ENCODE data around the gene RRAS2. TPM values are rescaled to one million over a fixed set of nuclear protein-coding genes. Genes with fewer than 3 reads are reported as not detected.
"Not testable (repeated sequence)": the region's sequence is repeated elsewhere in the genome, so short reads cannot be mapped to it uniquely, and the experiment has no call there.

The RRAS2 gene
- polyA plus RNA-seq, 4 donors, result 45.9 to 59.1 (median 55.0) TPM

DNA sequence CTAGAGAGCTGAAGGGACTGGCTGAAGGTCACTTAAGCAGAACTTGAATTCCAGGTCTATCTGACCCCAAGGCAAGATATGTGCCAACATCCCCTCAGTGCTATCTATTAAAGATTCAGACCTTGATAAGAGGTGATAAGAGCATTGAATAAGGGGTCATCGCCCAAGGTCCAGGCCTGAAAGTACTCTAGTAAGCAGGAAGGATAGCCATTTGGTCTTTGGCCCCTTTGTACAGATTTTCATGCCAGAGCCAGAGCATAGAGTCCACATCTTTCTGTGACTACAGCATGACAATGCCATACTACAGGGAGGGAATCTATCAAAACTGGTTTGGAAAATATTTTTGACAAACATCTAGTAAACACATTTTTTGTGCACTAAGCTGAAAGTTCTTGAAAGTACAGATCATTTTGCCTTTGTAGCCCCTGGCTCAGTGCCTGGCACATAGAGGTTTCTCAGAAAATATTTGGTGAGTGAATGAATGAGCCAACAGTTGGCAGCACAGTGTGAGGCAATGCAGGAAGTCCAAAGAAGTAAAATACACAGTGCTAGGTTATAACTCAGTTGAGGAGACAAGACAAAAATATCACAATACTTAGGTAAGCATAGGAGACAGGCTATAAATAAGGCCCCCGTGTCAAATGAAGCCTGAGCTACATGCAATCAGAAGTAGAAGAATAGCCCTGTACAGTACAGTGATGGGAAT, 15.1 kb upstream of the RRAS2 start:
- DNase-seq (ENCODE audit: low read depth in 4 of 4, low spot score in 2 of 4), result no peak

DNA sequence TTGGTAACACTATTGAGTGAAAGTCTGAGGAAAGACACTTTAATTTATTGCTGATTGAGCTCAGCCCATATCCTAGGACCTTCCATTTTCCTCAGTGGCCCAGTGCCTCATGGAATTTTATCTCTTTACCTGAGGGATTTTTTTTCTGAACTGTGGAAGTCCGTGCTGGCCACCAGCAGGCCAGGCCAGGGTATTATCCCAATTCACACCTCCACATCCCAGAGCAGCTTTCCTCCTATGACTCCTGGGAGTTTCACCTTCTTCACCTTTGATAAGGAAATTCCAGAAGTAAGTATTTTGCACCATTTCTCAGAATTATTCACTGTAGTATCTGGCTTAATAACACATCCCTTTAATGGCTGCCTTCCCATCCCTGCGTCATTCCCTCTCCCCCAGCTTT, 13.0 kb upstream of the RRAS2 start:
- no peak for DNase-seq (ENCODE audit: low read depth in 4 of 4, low spot score in 2 of 4)

DNA sequence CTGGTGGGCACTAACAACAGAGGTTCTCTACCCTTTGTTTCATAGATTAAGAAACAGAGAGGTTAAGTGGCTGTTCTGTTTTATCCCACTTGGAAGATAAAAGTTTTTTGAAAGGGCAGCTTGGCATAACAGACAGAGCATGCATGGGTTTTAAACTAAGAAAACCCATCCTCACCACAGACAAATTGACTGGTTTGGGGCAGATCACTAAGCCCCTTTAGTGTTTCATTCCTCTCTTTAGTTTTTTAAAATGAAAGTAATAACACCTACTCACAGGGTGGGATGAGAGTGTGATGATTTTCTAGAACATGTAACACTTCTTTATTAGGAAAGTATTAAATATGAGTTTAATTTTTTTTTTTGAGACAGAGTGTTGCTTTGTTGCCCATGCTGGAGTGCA, 12.3 kb upstream of the RRAS2 start:
- DNase-seq (ENCODE audit: low read depth in 4 of 4, low spot score in 2 of 4), result no peak

DNA sequence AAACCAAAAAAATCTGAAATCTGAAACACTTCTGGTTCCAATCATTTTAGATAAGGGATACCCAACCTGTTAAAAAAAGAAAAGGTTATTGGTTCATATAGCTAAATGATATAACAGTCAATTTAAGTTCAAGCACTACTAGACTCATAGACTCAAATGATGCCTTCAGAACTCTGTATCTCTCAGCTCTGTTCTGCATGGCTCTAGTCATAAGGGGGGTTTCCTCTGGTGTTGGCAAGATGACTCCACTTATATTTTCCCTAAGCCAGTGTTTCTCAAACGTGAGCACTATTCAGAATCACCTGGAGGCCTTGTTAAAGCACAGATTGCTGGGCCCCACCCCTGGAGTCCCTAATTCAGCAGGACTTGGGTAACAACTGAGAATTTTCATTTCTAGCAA, 11.5 kb upstream of the RRAS2 start:
- DNase-seq (ENCODE audit: low read depth in 4 of 4, low spot score in 2 of 4), result no peak

GRCh38 chr11:14369598-14369997, 10.6 kb upstream of the RRAS2 start:
- DNase-seq (ENCODE audit: low read depth in 4 of 4, low spot score in 2 of 4), result no peak

GRCh38 chr11:14366936-14367335, 8.0 kb upstream of the RRAS2 start:
- DNase-seq (ENCODE audit: low read depth in 4 of 4, low spot score in 2 of 4), result no peak

DNA sequence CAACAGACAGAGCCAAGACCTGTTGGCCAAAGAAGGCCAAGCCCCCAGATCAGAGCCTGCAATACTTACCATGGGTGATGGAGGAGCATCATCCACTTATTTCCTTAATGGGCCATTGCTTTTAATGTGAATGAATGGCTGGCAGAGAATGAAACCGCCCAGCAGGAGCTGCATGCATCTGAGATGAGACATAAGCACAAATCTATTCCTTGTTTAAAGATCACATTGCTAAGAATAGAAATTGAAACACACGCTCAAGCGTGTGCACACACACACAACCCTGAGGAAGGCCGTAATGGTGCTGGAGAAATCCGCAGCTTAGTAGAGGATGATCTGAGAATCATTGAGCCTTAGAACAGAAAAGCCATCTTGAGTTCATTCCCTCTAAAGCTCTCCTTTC, 5.3 kb upstream of the RRAS2 start:
- no peak for DNase-seq (ENCODE audit: low read depth in 4 of 4, low spot score in 2 of 4)

DNA sequence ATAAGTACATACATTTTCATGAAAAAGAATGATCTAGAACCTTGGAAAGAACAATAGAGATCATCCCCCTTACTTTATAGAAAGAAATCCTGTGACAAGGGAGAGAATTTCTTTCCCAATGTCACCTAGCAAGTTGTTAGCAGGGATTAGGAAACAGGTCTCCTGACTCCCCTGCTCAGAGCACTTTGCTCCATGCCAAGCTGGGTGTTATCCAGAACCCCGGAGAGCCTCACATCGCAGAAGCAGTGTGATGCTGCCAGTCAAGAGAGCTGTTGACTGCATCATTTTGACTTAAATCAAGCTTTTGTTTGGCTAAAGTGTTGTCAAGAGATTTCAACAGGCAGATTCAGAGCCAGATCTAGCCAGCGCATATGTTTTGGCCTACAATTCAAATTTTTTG, 3.6 kb upstream of the RRAS2 start:
- DNase-seq (ENCODE audit: low read depth in 4 of 4, low spot score in 2 of 4), result no peak

GRCh38 chr11:14361951-14362350, 3.0 kb upstream of the RRAS2 start:
- DNase-seq (ENCODE audit: low read depth in 4 of 4, low spot score in 2 of 4), result no peak

DNA sequence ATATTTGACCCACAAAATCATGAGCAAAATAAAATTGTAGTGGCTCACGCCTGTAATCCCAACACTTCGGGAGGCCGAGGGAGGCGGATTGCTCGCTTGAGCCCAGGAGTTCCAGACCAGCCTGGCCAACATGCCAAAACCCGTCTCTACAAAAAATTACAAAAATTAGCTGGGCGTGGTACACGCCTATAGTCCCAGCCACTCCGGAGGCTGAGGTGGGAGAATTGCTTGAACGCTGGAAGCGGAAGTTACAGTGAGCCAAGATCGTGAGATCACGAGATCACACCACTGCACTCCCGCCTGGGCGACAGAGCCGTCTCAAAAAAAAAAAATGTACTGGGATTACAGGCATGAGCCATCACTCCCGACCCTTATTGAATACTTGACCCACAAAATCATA, 2.0 kb upstream of the RRAS2 start:
- DNase-seq (ENCODE audit: low read depth in 4 of 4, low spot score in 2 of 4), result no peak

GRCh38 chr11:14359501-14360031, 583 bp upstream of the RRAS2 start:
- DNase-seq (ENCODE audit: low read depth in 4 of 4, low spot score in 2 of 4), result no peak

GRCh38 chr11:14357881-14358728, 878 bp downstream of the RRAS2 start:
- peak in 3 of 4 donors; percentile 42 to 53 (median 48) for DNase-seq (ENCODE audit: low read depth in 4 of 4, low spot score in 2 of 4)

DNA sequence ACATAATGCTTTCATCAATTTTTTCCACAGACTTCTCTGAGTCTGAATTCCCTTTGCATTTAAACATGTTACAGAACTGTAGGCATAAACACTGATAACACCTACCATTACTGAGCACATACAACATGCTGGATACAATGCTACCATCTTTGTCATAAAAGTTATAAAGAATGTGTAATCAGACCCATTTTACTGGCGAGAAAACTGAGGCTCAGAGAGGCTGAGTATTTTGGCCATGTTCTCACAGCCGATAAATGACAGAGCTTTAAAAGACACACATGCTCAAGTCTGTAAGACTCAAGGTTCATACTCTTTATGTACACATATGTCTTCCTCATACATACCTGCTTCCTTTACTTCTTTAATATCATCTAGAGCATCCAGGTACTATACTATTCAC, 2.6 kb downstream of the RRAS2 start:
- no peak for DNase-seq (ENCODE audit: low read depth in 4 of 4, low spot score in 2 of 4)

GRCh38 chr11:14354604-14355003, 4.4 kb downstream of the RRAS2 start:
- not testable (repeated sequence) for DNase-seq (ENCODE audit: low read depth in 4 of 4, low spot score in 2 of 4)

GRCh38 chr11:14350716-14351238, 8.2 kb downstream of the RRAS2 start:
- no peak for DNase-seq (ENCODE audit: low read depth in 4 of 4, low spot score in 2 of 4)

- no peak for DNase-seq (ENCODE audit: low read depth in 4 of 4, low spot score in 2 of 4)
Measured at GRCh38 chr11:14350215-14350614, 8.8 kb downstream of the RRAS2 start.

DNA sequence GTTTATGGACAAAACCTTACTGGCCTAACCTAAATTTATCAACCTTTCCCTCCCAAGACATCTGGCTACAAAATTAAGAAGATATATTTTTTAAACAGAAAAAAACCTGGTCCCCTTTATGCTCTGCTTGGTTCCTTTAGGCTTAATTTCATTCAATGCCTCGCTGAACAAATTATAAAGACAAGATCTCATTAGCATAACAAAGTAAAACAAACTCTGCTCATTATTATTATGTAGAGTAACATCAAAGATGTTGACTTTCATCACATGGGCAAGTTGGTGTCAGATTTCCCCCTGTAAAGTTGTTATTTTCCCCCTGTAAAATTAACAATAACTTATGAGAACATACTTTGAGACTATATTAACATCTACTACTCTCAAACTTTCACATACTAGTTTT, 11.0 kb downstream of the RRAS2 start:
- DNase-seq (ENCODE audit: low read depth in 4 of 4, low spot score in 2 of 4), result no peak

DNA sequence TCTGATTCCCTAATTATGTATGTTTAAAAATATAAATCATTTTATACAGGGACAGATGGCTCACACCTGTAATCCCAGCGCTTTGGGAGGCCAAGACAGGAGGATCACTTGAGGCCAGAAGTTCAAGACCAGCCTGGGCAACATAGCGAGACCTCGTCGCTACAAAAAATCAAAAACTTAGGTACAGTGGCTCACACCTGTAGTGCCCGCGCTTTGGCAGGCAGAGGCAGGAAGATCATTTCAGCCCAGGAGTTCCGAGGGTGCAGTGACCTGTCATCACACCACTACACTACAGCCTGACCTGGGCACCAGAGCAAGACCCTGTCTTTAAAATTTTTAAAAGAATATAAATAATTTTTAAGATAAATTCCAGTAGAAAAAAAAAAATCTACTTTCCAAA, 11.5 kb downstream of the RRAS2 start:
- no peak for DNase-seq (ENCODE audit: low read depth in 4 of 4, low spot score in 2 of 4)

- DNase-seq (ENCODE audit: low read depth in 4 of 4, low spot score in 2 of 4), result no peak
Measured at GRCh38 chr11:14346303-14346955, 12.6 kb downstream of the RRAS2 start.

- DNase-seq (ENCODE audit: low read depth in 4 of 4, low spot score in 2 of 4), result no peak
Measured at GRCh38 chr11:14345668-14346067, 13.3 kb downstream of the RRAS2 start.

DNA sequence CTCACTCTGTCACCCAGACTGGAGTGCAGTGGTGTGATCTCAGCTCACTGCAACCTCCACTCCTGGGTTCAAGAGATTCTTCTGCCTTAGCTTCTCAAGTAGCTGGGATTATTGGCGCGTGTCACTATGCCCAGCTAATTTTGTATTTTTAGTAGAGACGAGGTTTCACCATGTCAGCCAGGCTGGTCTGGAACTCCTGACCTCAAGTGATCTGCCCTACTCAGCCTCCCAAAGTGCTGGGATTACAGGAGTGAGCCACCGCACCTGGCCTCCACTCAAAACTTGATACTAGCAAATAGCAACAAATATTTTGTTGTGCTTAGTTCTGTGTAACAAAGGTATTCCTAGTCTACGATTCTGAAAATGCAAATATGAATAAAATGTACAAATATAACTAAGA, 14.0 kb downstream of the RRAS2 start:
- DNase-seq (ENCODE audit: low read depth in 4 of 4, low spot score in 2 of 4), result not testable (repeated sequence)

Measured in left renal cortex interstitium (tissue), 4 donors.